ENCODE data around the gene HSPA4L.

The HSPA4L gene

GRCh38 chr4:127870688-127871087 lies 88.6 kb downstream of the HSPA4L start:
- DNase-seq, result no peak

- no peak for DNase-seq
Observed at GRCh38 chr4:127875791-127876190, 93.7 kb downstream of the HSPA4L start.

- peak; percentile 42 for DNase-seq
Observed at GRCh38 chr4:127880763-127881562, 98.8 kb downstream of the HSPA4L start, which contains the start of gene PLK4. PLK4 (plus strand) TSS chr4:127880893; CDS start chr4:127881135, 242 bp downstream.

- DNase-seq, result no peak
Observed at GRCh38 chr4:127881563-127881864, 99.4 kb downstream of the HSPA4L start.

GRCh38 chr4:127888559-127888958 lies 106.4 kb downstream of the HSPA4L start:
- DNase-seq, result no peak

- DNase-seq, result no peak
Observed at GRCh38 chr4:127889903-127890302, 107.8 kb downstream of the HSPA4L start.
